Embryonic facial prominence (tissue), 1 donor: Measurements from ENCODE around the gene GATA2.

Experiments used
- DNase-seq: peaks from one replicate; pipeline ENCODE4 v3.0.0-alpha.2; 2016; ENCODE audit errors: extremely low spot score

GATA2 gene

DNA sequence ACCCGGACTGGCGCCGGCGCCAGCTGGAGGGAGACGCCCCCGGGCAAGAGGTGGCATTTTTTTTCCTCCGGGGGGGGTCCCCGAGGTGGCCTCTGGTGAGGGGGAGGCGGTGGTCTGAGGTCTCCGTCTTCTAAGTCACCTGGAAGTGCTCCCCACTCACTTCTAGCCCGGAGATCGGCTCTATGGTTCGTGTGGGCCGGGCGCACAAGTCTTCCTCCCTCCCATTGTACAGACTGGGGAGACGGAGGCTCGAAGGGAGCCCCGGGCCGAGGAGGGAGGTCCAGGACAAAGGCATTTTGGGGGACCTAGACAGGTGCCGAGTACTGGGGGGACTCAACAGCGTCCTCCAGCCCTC, 4.4 kb downstream of the GATA2 start:
- DNase-seq, result no peak

DNA sequence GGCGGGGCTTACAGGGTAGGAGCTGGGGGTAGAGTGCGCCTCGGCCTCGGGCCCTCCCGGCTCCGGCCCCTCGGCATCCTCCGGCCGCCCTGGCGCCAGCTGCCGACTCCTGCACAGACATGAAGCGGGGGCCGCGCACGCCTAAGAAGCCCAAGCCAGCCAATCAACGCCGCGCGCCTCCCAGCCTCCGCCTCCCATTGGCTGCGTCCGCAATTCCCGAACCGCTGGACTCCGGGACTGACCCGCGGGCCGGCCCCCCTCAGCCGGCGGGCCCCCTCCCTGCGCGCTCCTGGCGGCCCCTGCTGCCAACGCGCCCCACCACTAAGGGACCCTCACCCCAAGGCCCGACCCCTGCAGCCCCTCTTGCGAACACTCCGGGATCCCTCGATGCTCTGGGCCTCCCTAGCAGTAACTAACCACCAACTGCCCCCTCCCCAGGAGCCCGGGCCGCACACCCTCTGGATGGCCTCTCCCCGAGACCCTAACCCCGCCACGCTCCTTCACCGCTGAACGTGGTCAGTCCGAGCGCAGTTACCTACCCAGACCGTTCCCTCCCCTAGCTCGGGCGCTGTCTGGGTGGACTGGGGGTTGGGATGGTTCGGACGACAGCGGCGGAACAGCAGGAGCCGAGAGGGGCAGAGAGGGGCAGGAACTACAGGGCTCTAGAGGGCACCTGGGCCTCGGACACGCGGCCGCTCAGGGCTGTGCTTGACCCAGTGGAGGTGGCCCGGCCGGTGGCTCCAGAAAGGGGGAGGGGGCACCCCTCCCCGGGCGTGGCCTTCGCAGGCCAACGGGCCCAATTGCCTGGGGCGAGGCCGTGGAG, 5.0 kb downstream of the GATA2 start:
- DNase-seq, result no peak

DNA sequence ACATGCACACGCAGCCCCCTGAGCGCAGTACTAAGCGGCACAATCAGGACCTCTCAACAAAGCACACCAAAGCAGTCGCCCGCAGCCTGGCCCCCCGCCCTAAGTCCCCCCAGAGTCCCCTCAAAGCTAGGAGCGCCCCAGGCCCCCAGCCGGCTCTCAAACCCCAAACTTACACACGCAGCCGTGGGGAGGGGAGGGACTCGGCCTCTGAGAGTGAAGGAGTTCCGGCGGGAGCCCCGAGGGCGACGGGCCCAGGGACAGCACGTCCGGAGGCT, 5.5 kb downstream of the GATA2 start:
- no peak for DNase-seq

DNA sequence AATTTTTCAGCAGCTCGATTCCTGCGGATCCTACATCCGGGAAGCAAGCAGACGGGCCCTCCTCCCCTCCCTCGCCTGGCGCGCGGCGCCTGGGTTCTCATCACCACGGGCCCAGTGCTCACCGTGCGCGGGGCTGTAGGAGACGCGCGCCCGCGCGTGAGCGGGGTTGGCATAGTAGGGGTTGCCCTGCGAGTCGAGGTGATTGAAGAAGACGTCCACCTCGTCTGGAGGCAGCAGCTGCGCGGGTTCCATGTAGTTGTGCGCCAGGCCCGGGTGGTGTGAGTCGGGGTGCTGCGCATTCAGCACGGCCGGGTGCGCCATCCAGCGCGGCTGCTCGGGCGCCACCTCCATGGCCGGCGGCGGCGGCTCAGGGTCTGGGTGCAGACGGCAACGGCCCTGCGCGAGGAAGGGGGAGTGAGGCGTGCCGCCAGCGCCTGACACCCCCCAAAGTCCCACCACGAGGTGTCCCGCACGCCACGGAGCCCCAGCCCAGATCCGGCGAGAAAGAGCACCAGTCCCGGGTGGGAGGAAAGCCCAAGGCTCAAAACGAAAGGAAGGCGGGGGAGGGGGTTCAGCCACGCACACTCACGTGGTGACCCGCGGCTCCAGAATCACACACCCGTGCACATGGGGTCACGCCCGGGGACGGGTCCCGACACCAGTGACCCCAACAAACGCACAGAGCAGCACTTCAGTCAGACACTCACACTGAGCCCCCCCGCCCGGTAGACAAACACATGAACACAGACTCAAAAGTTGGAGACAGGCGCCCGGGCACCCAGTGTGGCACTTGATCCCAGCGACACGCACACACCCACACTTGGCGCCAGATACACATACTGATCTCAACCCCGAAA, 6.1 kb downstream of the GATA2 start:
- DNase-seq, result no peak

DNA sequence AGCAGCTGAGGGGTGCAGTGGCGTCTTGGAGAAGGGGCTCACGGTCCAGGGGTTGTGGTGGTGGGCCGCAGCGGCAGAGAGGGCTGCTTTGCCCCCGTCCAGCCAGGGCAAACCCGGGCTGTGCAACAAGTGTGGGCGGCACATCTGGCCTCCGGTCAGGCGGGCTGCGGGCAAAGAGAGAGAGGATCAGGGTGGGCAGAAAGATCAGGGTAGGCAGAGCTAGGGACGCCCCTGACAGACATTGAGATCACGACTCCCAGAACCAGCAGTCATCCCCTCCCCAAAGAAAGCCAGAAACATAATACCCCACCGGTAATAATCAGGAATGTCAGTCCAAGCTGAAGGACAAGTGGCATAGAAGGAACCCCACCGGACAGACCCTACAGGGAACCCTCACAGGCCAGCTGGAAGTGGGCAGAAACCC, 6.8 kb downstream of the GATA2 start:
- DNase-seq, result no peak

DNA sequence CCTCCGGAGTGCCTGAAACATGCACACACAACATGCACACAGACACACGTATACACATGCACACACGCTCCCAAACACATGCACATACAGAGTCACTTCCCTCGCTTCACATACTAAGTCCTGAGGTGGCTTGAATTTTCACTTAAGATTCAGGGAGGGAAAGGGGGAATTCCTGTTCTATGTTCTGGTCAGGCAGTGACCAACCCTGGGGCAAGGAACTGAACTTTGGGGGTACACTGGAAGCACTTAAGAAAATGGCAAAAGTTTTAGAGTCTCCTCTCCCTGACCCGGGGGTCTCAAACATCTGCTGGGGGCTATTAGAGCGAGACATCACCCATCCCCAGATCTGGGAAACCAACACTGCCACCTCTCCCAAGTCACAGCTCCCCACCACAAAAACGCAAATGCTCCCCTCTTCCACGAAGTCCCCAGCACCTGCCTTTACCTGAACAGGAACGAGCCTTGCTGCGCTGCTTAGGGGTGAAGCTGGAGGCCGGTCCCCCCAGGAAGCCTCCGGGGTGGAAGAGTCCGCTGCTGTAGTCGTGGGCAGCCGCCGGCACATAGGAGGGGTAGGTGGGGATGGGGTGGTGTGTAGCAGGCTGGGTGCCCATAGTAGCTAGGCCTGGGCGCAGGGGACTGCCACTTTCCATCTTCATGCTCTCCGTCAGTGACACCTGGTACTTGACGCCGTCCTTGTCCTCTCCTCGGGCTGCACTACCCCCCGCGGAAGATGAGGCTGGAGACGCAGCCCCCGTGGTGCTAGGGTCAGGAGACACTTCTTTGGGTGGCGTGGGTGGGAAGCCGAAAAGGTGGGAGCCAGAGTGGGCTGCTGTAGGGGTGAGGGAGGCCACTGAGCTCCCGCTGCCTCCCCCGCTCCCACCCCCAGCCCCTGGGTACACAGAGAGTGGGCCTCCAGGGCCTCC, 7.5 kb downstream of the GATA2 start:
- DNase-seq, result no peak

DNA sequence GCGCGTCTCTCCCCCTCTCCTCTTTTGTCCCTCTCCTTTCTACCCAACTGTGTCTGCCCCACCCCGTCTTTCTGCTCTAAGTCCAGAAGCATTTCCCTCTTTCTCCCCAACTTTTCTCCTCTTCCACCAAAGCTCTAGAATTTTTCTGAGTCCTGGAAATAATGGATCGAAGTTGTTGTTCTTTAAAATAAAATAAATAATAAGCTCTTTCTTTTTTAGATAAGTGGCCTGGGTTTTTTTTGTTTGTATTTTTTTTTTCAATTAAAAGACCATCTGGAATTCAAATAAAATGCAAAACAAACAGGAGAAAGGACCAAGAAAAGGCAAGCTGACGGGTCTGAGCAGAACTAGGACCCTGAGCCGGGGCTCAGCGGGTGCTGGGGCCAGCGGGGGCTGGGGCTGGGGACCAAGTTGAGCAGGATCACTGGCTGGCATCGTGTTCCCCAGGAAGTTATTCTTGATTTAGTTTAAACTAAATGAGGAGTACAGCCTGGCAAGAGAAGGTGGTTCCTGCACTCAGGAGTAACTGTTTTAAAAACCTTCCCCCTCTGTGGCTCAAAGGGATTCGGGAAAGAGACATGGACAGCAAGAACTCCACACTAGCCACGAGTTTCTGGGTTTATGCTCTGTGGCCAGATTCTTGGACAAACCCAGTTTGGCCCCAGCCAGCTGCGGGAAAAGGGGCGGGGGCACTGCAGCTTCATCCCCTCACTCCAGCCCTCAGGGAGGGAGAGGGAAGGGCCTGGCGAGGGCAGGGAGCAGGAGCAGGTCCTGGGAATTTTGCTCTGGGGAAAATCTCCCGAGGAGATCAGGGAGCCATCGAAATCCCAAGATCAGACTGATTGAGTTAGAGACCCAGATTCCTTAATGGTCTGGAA, 8.4 kb downstream of the GATA2 start:
- DNase-seq, result no peak

DNA sequence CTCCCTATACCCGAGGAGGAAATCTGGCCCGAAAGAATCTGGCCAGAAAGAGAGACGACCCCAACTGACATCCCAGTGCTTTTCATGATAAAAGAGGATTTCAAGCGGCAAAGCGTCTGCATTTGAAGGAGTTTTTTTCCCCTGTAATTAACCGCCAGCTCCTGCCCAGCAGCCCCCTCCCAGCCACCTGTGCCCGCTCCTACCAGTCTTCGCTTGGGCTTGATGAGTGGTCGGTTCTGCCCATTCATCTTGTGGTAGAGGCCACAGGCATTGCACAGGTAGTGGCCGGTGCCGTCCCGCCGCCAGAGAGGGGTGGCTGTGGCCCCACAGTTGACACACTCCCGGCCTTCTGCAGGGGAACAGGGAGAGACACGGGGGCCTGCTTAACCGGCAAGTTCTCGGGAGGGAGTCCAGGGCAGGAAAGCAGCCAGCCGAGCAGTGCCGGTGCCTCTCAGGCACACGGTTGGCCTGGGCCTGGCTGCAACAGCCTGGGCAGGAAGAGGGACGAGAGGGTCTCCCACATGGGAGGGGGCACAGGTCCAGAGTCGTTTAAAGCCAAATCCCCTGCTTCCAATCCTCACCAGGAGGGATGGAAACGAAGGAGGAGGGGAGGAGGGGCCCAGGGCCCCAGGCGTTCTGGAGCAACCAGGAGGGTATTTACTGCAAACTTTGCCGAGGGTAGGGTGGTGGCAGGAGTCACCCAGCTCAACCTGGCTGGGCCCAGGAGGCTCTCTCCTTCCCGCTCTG, 9.2 kb downstream of the GATA2 start:
- DNase-seq, result no peak

DNA sequence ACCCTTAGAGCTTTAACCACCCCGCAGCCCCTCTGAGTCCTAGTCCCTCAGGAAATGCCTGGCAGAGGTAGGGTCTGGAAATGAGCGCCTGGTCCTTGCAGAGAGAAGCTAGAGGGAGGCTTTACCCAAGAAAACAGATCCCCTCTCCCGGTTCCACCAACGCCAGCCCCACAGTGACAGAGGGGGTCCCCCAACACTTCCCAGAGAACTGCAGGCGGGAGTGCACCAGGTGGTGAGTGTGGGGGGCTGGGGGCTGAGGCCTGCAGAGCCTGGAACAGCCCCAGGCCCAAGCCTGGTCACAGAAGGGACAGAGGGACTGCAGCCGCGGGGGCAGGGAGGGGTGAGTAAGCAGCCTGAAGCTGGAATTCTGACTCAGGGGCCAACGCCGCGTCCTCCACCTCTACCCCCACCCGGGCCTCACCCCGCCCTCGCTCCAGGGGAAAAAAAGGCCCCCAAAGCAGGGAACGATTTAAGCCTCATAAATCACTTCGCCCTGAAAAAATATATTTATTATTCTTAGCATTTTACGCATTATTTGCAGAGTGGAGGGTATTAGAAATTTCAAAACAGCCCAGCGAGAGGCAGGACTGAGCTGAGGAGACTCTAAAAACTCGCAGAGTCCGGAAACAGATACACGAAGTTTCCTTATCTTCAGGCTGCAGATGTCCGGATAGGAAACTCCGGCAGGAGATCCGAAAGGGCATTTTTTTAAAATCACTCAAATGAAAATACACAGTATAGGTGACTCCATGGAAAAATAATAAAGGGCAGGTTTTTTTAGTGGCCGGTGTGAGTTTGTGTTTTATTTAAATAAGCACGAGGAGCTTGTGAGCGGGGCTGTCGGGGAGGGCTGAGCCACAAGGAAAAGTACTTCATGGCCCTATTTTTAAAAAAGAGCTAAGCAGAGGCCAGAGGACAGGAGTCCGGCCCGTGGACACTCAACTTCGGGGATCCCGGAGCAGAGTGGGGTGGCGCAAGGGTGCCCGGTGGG, 10.0 kb downstream of the GATA2 start:
- no peak for DNase-seq

DNA sequence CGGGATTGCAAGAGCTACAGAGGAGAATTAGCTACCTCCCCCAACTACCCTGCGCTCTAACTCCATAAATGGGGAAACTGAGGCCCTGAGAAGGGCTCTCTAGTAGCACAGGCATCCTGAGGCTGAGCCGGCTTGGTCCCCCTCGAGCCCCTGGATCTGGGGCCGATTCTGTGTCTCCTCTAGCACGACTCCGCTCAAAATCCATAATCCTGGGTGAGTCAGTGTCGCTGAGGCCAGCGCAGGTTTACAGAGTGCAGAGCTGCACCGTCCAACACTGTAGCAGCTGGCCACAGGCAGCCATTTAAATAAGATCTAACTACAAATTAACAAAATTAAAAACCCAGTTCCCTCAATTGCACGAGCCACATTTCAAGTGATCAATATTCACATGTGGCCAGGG, 10.8 kb downstream of the GATA2 start:
- DNase-seq, result no peak

DNA sequence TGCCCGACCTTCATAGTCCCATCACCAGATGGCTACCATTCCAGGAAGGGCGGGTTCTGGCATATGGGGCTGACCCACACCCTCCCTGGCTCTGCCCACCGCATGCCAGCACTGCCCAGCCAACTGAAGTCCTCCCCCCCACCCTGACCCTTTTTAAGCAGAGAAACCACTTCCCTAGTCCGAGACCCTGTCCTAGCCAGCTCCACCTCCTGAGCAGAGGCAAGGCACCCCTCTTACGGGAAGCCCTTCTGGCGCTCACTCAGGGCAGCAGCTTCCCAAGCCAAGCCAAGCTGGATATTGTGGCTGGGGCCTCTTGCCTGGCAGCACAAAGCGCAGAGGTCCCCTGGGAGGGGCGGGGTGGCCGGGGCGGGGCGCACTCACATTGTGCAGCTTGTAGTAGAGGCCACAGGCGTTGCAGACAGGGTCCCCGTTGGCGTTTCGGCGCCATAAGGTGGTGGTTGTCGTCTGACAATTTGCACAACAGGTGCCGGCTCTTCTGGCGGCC, 11.5 kb downstream of the GATA2 start:
- no peak for DNase-seq

DNA sequence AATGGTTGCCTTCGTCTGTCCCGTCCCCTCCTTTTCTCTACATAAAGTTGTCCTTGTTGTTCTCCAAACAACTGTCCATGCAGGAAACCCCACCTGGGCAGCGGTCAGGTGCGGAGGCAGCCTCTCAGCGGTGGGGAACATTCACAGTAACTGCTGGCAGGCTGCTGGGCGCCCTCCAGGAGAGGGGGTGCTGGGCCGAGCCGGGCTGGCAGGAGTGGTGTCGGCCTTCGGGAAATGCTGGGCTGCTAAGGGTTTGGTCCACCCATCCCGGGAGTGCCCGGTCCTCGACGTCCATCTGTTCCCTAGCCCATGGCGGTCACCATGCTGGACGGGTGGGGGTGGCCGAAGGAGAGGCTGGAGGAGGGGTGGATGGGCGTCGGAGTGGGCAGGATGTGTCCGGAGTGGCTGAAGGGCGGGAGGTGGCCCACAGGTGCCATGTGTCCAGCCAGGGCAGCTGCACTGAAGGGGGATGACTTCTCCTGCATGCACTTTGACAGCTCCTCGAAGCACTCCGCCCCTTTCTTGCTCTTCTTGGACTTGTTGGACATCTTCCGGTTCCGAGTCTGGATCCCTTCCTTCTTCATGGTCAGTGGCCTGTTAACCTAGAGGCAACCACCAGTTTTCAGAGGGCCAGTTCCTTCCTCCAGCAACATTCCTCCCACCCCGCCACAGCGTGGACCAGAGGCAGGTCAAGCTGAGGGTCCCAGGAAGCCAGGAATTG, 12.1 kb downstream of the GATA2 start:
- DNase-seq, result no peak

DNA sequence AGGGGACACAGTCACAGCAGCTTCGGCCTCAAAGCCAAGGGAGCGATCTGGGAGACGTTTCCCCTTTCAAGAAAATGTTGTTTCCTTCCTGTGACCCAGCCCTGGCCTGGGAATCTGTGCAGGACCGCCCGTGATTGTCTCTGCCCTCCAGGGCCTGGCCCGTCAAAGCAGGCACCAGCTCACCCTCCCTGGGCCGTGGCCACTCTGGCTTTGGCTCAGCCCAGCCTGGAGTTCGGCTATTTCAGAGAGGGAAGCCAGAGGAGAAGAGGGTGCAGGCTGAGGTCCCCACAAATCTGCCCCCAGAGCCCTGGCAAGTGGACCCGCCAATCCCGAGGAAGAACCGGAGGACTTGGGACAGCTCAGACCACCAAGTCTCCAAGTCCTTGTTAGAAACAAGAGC, 12.7 kb downstream of the GATA2 start:
- DNase-seq, result no peak

DNA sequence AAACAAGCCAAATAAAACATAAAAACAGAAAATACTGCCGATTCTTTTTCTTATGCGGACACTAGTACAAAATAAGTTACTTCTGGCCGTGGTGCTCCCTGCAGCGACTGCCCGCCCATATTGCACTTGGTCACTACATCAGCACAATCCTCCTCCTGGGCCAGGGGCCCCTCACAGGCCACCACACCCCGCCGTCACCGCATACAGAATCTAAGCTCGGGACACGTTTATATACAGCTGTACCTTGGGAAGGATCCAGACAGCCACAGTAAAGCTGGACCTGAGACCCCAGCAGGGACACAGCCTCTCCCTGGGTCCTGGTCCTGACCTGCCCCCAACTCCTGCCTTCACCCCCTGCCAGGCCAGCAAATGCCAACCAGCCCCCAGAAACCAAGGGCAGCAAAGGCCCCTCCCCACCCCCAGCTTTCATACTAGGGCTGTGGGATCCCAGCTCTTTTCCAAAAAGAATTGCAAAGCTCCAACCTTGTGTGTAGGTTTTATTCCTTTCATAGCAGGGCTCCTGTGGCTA, 13.4 kb downstream of the GATA2 start:
- no peak for DNase-seq

DNA sequence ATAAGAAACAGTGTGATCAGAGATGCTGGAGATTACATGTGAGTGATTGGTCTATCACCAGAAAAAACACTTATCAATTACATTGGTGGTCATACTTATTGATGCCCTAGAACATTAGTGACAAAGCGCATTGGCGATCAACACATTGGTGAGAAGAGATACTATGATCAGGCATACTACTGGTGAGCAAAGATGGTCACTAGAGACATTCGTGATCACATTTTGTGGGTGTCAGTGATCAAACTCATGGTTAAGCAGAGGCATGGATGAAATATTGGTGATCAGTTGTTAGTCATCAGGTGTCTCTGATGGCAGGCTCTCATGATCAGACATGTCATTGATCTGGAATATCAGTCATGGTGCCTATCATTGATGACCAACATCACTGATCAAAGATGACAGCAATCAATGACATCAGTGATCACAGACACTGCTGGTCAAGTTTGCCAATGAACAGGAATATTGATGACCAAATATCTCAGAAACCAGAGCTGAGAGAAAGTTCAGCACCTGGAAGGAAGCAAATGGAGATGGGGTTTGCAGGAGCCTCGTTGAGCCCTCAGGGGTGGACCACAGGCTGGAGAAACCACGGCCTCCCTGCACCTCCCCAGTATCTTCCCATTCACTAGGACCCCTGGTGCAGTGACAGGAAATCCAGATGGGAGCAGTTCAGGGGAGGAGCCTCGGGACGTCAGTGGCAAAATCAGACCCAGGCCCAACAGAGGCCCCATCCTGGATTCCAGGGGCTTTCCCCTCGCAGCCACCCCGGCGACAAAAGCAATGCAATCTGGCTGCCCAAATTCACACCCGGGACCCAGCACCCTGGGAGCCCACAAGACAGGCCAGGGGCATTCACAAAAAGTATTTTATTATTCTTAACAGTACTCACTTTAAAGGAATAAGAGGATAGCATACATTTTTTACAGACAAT, 14.2 kb downstream of the GATA2 start:
- no peak for DNase-seq

DNA sequence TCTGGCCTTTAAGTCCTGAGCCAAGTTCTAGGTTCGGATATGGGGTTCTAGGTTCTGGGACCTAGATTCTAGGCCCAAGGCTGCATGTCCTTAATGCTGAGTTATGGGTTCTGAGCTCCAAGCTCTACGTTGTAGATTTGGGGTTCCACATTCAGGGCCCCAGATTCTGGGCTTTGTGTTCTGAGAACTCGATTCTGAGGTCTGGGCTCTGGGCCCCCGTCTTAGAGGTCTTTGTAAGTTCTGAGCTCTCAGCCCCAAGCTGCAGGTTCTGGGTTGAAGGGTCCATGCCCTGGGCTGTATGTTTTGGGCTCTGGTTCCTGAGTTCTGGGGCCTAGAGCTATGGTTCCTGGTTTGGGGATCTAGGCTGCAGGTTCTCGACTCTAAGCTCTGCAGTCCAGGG, 16.3 kb downstream of the GATA2 start:
- DNase-seq, result no peak

DNA sequence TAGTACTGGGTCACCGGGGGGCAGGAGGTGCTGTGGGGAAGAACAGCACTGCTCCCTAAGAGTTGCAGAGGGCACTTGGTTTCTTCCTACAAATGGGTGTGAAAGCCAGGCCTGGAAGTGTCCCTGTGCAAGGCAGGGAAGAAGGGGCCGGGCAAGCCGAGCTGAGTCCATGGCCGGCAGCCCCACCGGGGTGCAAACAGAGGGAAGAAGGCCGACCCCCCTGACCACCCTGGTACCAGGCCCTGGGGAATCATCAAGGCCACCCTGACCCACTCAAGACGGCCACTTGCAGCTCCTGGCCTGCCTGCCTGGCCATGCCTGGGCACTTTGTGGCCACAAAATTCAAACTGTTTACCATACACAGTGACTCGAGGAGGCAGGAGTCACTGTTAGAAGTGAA, 17.6 kb downstream of the GATA2 start:
- DNase-seq, result no peak
